Measurements from ENCODE around the gene CTSL.

Gene CTSL

GRCh38 chr9:87687207-87687606, 38.7 kb upstream of the CTSL start:
- H3K27me3 ChIP-seq (ENCODE audit: insufficient read depth, low read length, poor library complexity), result no peaks in the 10 kb centered on the region
- no peaks in the 10 kb centered on the region for H4K20me1 ChIP-seq (ENCODE audit: insufficient read depth, low read length)
- no peak overlapping the region for H3K4me3 ChIP-seq (ENCODE audit: low read depth in 1 of 2, low read length in 2 of 2)
- H3K27ac ChIP-seq (ENCODE audit: low read length), result no peak overlapping the region
- no peak overlapping the region for H2AFZ ChIP-seq (ENCODE audit: low read depth, low read length)
- no peak overlapping the region for H3K4me2 ChIP-seq (ENCODE audit: insufficient read depth, low read length)
- no peak overlapping the region for H3K9ac ChIP-seq (ENCODE audit: low read depth, low read length)
- no peaks in the 10 kb centered on the region for H3K79me2 ChIP-seq (ENCODE audit: insufficient read depth, low read length)
- no peak for DNase-seq
- H3K36me3 ChIP-seq (ENCODE audit: insufficient read depth, low read length), result no peaks in the 10 kb centered on the region
- no peaks in the 10 kb centered on the region for H3K9me3 ChIP-seq (ENCODE audit: insufficient read depth, low read length, severe bottlenecking)
- H3K4me1 ChIP-seq (ENCODE audit: insufficient read depth, low read length), result no peaks in the 10 kb centered on the region
- no peak for TF ChIP-seq EZH2 (IDR thresholded peaks at IDR 0.05; ENCODE audit: borderline replicate concordance, low read depth, low read length, severe bottlenecking)
- no peak for TF ChIP-seq CTCF (IDR thresholded peaks at IDR 0.05; ENCODE audit: borderline replicate concordance, extremely low read depth, low read length, poor library complexity, severe bottlenecking)
- no peak for ATAC-seq (ENCODE audit: insufficient read depth, low read depth)

DNA sequence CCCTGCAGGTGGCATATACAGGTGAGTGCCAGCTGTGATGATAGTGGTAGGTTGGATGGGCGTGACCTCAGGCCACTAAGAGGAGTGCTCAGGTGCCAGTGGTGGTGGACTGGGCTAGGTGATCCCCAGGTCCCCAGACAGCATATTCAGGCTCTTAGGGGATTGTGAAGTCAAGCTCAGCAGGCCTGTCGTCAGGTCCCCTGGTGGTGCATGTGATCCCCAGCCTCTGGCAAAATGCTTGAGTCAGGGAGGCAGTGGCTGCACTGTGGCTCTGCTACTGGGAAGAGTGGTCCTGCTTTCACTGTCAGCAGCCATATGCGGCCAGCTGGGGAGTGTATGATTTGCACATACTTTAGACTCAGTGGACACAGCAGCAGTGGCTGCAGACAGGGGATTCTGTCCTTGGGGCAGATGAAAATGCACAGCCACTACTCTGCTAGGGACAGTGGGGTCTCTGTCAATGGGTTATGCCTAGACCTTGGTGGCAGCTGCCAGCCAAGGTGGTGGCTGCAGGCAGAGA, 31.6 kb upstream of the CTSL start:
- TF ChIP-seq CTCF (IDR thresholded peaks at IDR 0.05; ENCODE audit: borderline replicate concordance, extremely low read depth, low read length, poor library complexity, severe bottlenecking) (no peak), EZH2 (IDR thresholded peaks at IDR 0.05; ENCODE audit: borderline replicate concordance, low read depth, low read length, severe bottlenecking) (no peak)
- Histone ChIP-seq H3K4me2 (ENCODE audit: insufficient read depth, low read length) (no peak overlapping the region), H3K27ac (ENCODE audit: low read length) (no peak overlapping the region), H3K27me3 (ENCODE audit: insufficient read depth, low read length, poor library complexity) (no peaks in the 10 kb centered on the region), H3K36me3 (ENCODE audit: insufficient read depth, low read length) (no peaks in the 10 kb centered on the region), H3K9me3 (ENCODE audit: insufficient read depth, low read length, severe bottlenecking) (peaks cover 4% of the 10 kb centered on the region), H3K4me1 (ENCODE audit: insufficient read depth, low read length) (no peaks in the 10 kb centered on the region), H4K20me1 (ENCODE audit: insufficient read depth, low read length) (no peaks in the 10 kb centered on the region), H2AFZ (ENCODE audit: low read depth, low read length) (no peak overlapping the region), H3K9ac (ENCODE audit: low read depth, low read length) (no peak overlapping the region), H3K4me3 (ENCODE audit: low read depth in 1 of 2, low read length in 2 of 2) (no peak overlapping the region), H3K79me2 (ENCODE audit: insufficient read depth, low read length) (no peaks in the 10 kb centered on the region)
- DNase-seq (no peak), ATAC-seq (ENCODE audit: insufficient read depth, low read depth) (no peak)

GRCh38 chr9:87695523-87695922, 30.4 kb upstream of the CTSL start:
- ATAC-seq (ENCODE audit: insufficient read depth, low read depth), result no peak
- H3K27me3 ChIP-seq (ENCODE audit: insufficient read depth, low read length, poor library complexity), result no peaks in the 10 kb centered on the region

More at GRCh38 chr9:87695523-87695922, 30.4 kb upstream of the CTSL start:
- Histone ChIP-seq H3K9me3 (ENCODE audit: insufficient read depth, low read length, severe bottlenecking) (peaks cover 4% of the 10 kb centered on the region), H4K20me1 (ENCODE audit: insufficient read depth, low read length) (no peaks in the 10 kb centered on the region), H2AFZ (ENCODE audit: low read depth, low read length) (no peak overlapping the region), H3K36me3 (ENCODE audit: insufficient read depth, low read length) (no peaks in the 10 kb centered on the region), H3K4me3 (ENCODE audit: low read depth in 1 of 2, low read length in 2 of 2) (no peak overlapping the region), H3K4me1 (ENCODE audit: insufficient read depth, low read length) (no peaks in the 10 kb centered on the region), H3K4me2 (ENCODE audit: insufficient read depth, low read length) (no peak overlapping the region), H3K27ac (ENCODE audit: low read length) (no peak overlapping the region), H3K9ac (ENCODE audit: low read depth, low read length) (no peak overlapping the region), H3K79me2 (ENCODE audit: insufficient read depth, low read length) (no peaks in the 10 kb centered on the region)
- no peak for DNase-seq
- TF ChIP-seq EZH2 (IDR thresholded peaks at IDR 0.05; ENCODE audit: borderline replicate concordance, low read depth, low read length, severe bottlenecking) (no peak), CTCF (IDR thresholded peaks at IDR 0.05; ENCODE audit: borderline replicate concordance, extremely low read depth, low read length, poor library complexity, severe bottlenecking) (no peak)

Measured in DND-41 (cell line).